GM23248 (cell line): Measurements from ENCODE around the gene HOXC10. TPM values are rescaled to one million over a fixed set of nuclear protein-coding genes. Genes with fewer than 3 reads are reported as not detected.

Experiments
- DNase-seq: peaks from one replicate; pipeline ENCODE4 v3.0.0-alpha.2; 2015
- H2AFZ ChIP-seq: fragments of 200-600 bp; sonication (generic); 2 replicates; pipeline ENCODE4 v1.6.1; 2016; ENCODE audit warnings: antibody characterized with exemption
- H3F3A ChIP-seq: fragments of 200-600 bp; sonication (generic); 2 replicates; pipeline ENCODE4 v1.6.1; 2016; ENCODE audit warnings: mild to moderate bottlenecking, antibody characterized with exemption, mixed run types; ENCODE audit not compliant: insufficient read depth
- H3K27ac ChIP-seq: fragments of 200-600 bp; sonication (generic); 2 replicates; pipeline ENCODE4 v1.5.1; 2016; ENCODE audit warnings: mild to moderate bottlenecking
- H3K27me3 ChIP-seq: fragments of 200-600 bp; sonication (generic); replicated peaks from 2 replicates; pipeline ENCODE4 v1.6.1; 2016; ENCODE audit warnings: mild to moderate bottlenecking; ENCODE audit not compliant: insufficient read depth
- H3K36me3 ChIP-seq: fragments of 200-600 bp; sonication (generic); 2 replicates; pipeline ENCODE4 v1.6.1; 2016; ENCODE audit warnings: low read depth, mild to moderate bottlenecking
- H3K4me1 ChIP-seq: fragments of 200-600 bp; sonication (generic); 2 replicates; pipeline ENCODE4 v1.6.1; 2016; ENCODE audit warnings: mild to moderate bottlenecking; ENCODE audit not compliant: insufficient read depth
- H3K4me2 ChIP-seq: fragments of 200-600 bp; sonication (generic); one replicate; pipeline ENCODE4 v1.6.1; 2016; ENCODE audit warnings: mild to moderate bottlenecking; ENCODE audit not compliant: unreplicated experiment
- H3K4me3 ChIP-seq: fragments of 200-600 bp; sonication (generic); 2 replicates; pipeline ENCODE4 v1.5.1; 2016; ENCODE audit warnings: mild to moderate bottlenecking
- H3K79me2 ChIP-seq: fragments of 200-600 bp; sonication (generic); 2 replicates; pipeline ENCODE4 v1.6.1; 2016; ENCODE audit warnings: mild to moderate bottlenecking; ENCODE audit not compliant: insufficient read depth
- H3K9ac ChIP-seq: fragments of 200-600 bp; sonication (generic); 2 replicates; pipeline ENCODE4 v1.6.1; 2016; ENCODE audit warnings: mild to moderate bottlenecking
- H3K9me2 ChIP-seq: fragments of 200-600 bp; sonication (generic); 2 replicates; pipeline ENCODE4 v1.6.1; 2016; ENCODE audit warnings: mixed run types, mild to moderate bottlenecking, moderate library complexity; ENCODE audit not compliant: insufficient read depth
- H3K9me3 ChIP-seq: fragments of 200-600 bp; sonication (generic); one replicate; pipeline ENCODE4 v1.6.1; 2017; ENCODE audit warnings: low read depth
- H4K20me1 ChIP-seq: fragments of 200-600 bp; sonication (generic); 2 replicates; pipeline ENCODE4 v1.6.0; 2016; ENCODE audit not compliant: insufficient read depth
- EZH2 ChIP-seq: fragments of 200-600 bp; sonication (generic); IDR thresholded peaks from 2 replicates; pipeline ENCODE4 v1.6.1; 2018; ENCODE audit warnings: antibody characterized with exemption, mild to moderate bottlenecking; ENCODE audit not compliant: insufficient read depth, poor library complexity, severe bottlenecking
- EZH2phosphoT487 ChIP-seq: fragments of 200-600 bp; sonication (generic); IDR thresholded peaks from 2 replicates; pipeline ENCODE4 v1.6.1; 2018; ENCODE audit warnings: antibody characterized with exemption, moderate library complexity, mild to moderate bottlenecking, low read depth; ENCODE audit not compliant: insufficient read depth
- WGBS, 2 experiments: methylation state at CpG; one replicate each; pipeline ENCODE4 v1.1.6; 2015 to 2017; ENCODE audit warnings: low lambda C conversion rate in 2 of 2, low coverage in 1 of 2; ENCODE audit errors: missing lambda C conversion rate in 2 of 2; 5-methylcytosine and 5-hydroxymethylcytosine counted together
- in situ Hi-C: fragments of 300-500 bp; cut with MboI; formaldehyde crosslinking; loops from 2 replicates; pipeline ENCODE4 v1.15.0; 2020
- polyA plus RNA-seq: library from polyadenylated mRNA; unstranded; fragments of >200 nt; fragmentation: Nextera tagmentation; extraction: Ambion mirVana; gene quantifications from 2 replicates; pipeline ENCODE4 v1.2.1, GENCODE V29; 2016
- total RNA-seq: library from RNA; depleted of rRNA; stranded (reverse); fragments of >200 nt; shearing (Covaris generic); gene quantifications from 2 replicates; pipeline ENCODE4 v1.2.3, GENCODE V29; 2014

HOXC10 gene
- total and polyA plus RNA-seq, 2 experiments from 2014 or later: not detected

DNA sequence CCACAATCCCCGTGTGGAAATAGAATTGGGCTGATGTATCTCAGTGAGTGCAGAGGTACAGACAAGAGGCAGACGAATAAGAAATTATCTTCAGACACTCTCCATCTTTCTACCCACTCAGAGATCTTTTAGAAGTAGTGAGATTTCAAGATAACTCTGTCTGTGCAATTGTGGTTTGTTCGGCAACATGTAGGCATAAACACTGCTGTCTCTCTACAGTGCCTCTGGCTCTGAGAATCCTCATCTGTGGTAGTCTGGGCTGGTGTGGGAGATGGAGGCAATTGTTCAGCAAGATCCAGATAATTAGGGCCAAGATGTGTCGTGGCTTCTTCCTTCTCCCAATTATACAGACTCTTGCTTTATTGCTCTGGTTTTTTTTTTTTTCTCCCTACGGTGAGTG, 43.2 kb upstream of the HOXC10 start:
- no peaks in the 10 kb centered on the region for H4K20me1 ChIP-seq
- no peaks in the 10 kb centered on the region for H3K4me1 ChIP-seq
- WGBS, 2 experiments: 24 to 25% methylated on average over 5 of the region's 5 CpGs
- no peaks in the 10 kb centered on the region for H3K79me2 ChIP-seq
- H3F3A ChIP-seq: no peaks in the 10 kb centered on the region
- H3K27me3 ChIP-seq: peaks cover 97% of the 10 kb centered on the region
- in situ Hi-C loops: no loop called here
- H3K36me3 ChIP-seq: no peaks in the 10 kb centered on the region
- H3K9me3 ChIP-seq: no peaks in the 10 kb centered on the region
- no peak for DNase-seq
- no peaks in the 10 kb centered on the region for H3K9me2 ChIP-seq
- no peak overlapping the region for H3K4me2 ChIP-seq
- H3K9ac ChIP-seq: no peak overlapping the region
- TF ChIP-seq EZH2 (no peak), EZH2phosphoT487 (no peak)
- no peak overlapping the region for H3K27ac ChIP-seq
- no peak overlapping the region for H2AFZ ChIP-seq
- H3K4me3 ChIP-seq: no peak overlapping the region

DNA sequence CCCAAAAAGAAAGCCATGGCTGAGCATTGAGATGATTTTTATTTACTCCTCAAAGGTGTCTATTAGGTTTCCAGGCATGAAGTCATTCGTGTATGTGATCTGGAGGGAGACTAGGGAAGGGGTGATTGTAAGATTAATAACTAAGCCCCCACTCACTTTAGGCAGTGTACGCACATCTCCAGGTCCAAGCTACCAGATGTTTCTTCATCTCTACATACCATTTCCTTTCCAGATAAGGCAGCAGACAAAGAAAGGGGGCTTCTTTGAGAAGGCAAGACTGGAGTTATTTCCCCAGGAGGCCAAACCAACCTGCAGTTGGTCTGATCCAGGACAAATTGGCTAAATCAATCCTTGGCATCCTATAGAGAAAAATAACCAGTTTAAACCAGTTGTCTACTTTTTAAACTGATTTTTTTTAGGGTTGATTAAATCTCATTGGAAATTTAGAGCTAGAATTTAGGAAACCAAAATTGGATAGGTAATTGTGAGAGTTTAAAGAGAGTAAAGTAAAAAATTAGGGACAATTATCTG, 42.4 kb upstream of the HOXC10 start:
- Histone ChIP-seq H3K27me3 (peaks cover 97% of the 10 kb centered on the region), H3K4me1 (no peaks in the 10 kb centered on the region), H4K20me1 (no peaks in the 10 kb centered on the region), H3K9ac (no peak overlapping the region), H3F3A (no peaks in the 10 kb centered on the region), H3K4me2 (no peak overlapping the region), H3K4me3 (no peak overlapping the region), H3K36me3 (no peaks in the 10 kb centered on the region), H3K79me2 (no peaks in the 10 kb centered on the region), H3K9me3 (no peaks in the 10 kb centered on the region), H3K9me2 (no peaks in the 10 kb centered on the region), H3K27ac (no peak overlapping the region), H2AFZ (no peak overlapping the region)
- in situ Hi-C loops: no loop called here
- WGBS, 2 experiments: 21 to 41% methylated on average over 2 of the region's 2 CpGs
- no peak for DNase-seq
- no peak for TF ChIP-seq EZH2

DNA sequence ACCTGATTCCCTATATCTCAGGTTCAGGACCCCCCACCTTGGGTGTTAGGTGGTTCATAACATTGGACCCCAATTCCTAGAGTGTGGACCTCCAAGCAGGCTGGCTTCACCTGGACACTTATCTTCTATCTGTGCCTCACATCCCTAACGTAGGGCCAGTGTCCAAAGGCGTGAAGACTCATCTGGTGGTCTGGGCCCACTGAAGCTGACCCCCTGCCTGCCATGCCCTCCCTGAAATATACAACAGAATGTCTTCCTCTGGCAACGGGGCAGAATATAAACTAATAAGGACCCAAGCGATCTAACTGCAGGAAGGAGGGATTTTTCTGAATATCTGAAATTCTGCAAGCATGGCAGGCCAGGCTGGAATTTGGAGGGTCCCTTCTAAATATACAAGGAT, 40.7 kb upstream of the HOXC10 start:
- DNase-seq: no peak
- Histone ChIP-seq H4K20me1 (no peaks in the 10 kb centered on the region), H3K27ac (no peak overlapping the region), H3K9me2 (no peaks in the 10 kb centered on the region), H3K9ac (no peak overlapping the region), H3K79me2 (no peaks in the 10 kb centered on the region), H3K4me1 (no peaks in the 10 kb centered on the region), H3K9me3 (no peaks in the 10 kb centered on the region), H2AFZ (no peak overlapping the region), H3K36me3 (no peaks in the 10 kb centered on the region), H3K27me3 (peaks cover 94% of the 10 kb centered on the region), H3K4me2 (no peak overlapping the region), H3K4me3 (no peak overlapping the region), H3F3A (no peaks in the 10 kb centered on the region)
- TF ChIP-seq EZH2 (no peak), EZH2phosphoT487 (no peak)
- 22 to 38% methylated on average over 4 of the region's 4 CpGs for WGBS, 2 experiments
- in situ Hi-C loops: no loop called here

DNA sequence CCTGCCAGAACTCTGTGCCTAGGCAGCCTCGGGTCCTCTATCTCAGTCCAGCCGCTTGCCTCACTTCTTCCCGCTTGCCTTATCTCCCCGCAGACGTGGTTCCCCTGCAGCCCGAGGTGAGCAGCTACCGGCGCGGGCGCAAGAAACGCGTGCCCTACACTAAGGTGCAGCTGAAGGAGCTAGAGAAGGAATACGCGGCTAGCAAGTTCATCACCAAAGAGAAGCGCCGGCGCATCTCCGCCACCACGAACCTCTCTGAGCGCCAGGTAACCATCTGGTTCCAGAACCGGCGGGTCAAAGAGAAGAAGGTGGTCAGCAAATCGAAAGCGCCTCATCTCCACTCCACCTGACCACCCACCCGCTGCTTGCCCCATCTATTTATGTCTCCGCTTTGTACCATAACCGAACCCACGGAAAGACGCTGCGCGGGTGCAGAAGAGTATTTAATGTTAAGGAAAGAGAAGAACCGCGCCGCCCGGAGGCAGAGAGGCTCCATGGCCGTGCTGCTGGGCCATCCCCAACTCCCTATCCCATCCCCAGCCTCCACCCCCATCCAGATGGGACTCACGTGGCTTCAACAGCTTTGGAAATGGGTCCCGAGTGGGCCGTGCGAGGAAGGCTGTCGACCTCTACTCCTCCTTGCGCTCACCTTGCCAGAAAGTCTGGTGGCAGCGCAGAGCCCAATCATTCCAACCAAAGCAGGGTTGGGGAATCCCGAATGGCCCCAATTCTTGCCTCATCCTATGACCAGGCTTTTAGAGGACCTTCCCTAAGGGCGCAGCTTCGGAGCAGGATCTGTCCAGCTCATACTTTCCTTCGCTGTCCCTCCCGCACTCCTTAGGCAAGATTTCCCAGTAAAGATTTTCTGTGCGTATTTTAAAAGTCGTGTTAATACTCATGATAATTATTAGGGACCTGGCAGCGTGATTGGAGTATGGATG, 39.8 kb upstream of the HOXC10 start:
- in situ Hi-C loops: no loop called here
- no peaks in the 10 kb centered on the region for H3F3A ChIP-seq

More for the DNA sequence above, 39.8 kb upstream of the HOXC10 start:
- peak; percentile 33 for DNase-seq
- no peak overlapping the region for H2AFZ ChIP-seq
- H3K9me2 ChIP-seq: no peaks in the 10 kb centered on the region
- WGBS, 2 experiments: 10 to 12% methylated on average over 51 of the region's 51 CpGs
- peaks cover 94% of the 10 kb centered on the region for H3K27me3 ChIP-seq
- no peaks in the 10 kb centered on the region for H3K79me2 ChIP-seq
- H3K9me3 ChIP-seq: no peaks in the 10 kb centered on the region
- no peaks in the 10 kb centered on the region for H4K20me1 ChIP-seq
- no peak overlapping the region for H3K27ac ChIP-seq
- no peak overlapping the region for H3K4me2 ChIP-seq
- H3K4me3 ChIP-seq: no peak overlapping the region
- peak; percentile 12; the same call in 1 of the 2 replicates for TF ChIP-seq EZH2phosphoT487
- TF ChIP-seq EZH2: peak; percentile 13
- no peaks in the 10 kb centered on the region for H3K36me3 ChIP-seq
- no peaks in the 10 kb centered on the region for H3K4me1 ChIP-seq
- H3K9ac ChIP-seq: no peak overlapping the region
